ENCODE data around the gene RAB34.
"Not testable (repeated sequence)": the region's sequence is repeated elsewhere in the genome, so short reads cannot be mapped to it uniquely, and the experiment has no call there.

RAB34 gene

DNA sequence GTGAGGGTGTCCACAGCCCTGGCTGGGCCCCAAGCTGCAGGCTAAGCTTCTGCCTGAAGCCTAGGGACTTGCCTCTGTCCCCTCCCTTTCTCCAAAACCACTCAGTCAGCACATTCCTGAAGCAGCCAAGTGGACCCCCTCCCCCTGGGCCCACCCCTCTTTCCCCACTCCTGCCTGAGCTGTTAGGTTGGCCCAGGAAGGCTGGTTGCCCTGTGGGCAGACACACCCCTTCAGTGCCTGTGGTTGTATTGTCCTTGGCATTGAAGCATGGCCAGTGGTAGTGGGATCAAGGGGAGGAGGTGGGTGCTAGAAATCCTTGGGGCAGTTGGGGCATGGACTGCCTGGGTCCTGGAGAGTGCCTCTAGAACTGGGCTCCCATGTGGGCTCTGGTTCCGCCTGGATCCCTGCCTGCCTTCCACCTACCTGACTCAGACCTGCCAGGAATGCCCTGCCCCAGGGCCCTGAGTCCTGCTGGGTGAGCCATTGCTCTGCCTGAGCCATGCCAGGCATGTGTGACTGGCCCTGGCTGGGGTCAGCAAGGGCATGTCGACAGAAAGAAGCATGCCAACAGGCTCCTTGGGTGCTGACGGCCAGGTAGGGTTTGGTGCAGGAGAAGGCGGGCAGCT lies 28.2 kb upstream of the RAB34 start:
- DNase-seq, result no peak

GRCh38 chr17:28744972-28745785 lies 27.5 kb upstream of the RAB34 start:
- DNase-seq, result peak; percentile 59

- DNase-seq, result no peak
Measured at GRCh38 chr17:28744104-28744971, 26.7 kb upstream of the RAB34 start.

DNA sequence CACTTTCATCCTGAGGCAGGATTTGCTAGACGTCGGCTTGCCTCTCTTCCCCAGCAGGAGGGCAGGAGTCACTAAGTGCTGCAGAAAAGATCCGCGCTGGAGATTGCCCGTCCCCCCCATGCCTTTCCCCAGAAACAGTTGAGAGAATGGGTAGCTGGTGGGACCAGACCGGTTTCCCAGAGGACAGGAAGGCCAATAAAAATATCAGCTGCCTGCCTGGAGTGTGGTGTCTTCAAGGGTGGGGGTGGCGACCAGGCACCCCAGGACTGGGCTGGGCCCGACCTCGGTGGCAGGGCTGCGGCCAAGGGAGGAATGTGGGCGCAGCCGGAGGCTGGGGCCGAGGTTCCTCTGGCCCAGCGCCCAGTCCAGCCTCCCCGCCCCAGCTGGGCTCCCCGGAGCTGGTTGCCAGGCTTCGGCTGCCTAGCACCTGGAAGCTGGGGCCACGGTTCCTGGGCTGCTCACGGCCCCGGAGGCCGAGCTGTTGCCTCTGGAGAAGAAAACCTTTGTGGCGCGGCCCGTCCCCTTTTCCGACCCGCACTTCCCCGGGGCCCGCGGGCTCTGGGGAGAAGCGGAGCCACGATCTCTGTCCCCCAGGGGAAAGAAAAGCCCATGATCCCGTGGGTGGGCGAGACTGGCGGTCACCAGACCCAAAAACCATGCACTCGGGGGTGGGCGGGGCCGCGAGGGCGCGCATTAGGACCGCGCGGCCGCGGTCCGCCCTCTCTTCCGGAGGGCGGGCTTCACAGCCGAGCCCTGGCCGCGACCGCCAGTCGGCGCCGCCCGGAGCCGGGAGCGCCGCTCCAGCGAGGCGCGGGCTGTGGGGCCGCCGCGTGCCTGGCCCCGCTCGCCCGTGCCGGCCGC lies 25.8 kb upstream of the RAB34 start, which contains the start of gene TRAF4:
TSS of gene TRAF4 (plus strand) at position 769 of the 861 bp plus-strand sequence. CDS start 102 bp downstream, outside the sequence.
- peak; percentile 64 for DNase-seq

GRCh38 chr17:28741358-28742349 lies 24.0 kb upstream of the RAB34 start:
- DNase-seq, result no peak

DNA sequence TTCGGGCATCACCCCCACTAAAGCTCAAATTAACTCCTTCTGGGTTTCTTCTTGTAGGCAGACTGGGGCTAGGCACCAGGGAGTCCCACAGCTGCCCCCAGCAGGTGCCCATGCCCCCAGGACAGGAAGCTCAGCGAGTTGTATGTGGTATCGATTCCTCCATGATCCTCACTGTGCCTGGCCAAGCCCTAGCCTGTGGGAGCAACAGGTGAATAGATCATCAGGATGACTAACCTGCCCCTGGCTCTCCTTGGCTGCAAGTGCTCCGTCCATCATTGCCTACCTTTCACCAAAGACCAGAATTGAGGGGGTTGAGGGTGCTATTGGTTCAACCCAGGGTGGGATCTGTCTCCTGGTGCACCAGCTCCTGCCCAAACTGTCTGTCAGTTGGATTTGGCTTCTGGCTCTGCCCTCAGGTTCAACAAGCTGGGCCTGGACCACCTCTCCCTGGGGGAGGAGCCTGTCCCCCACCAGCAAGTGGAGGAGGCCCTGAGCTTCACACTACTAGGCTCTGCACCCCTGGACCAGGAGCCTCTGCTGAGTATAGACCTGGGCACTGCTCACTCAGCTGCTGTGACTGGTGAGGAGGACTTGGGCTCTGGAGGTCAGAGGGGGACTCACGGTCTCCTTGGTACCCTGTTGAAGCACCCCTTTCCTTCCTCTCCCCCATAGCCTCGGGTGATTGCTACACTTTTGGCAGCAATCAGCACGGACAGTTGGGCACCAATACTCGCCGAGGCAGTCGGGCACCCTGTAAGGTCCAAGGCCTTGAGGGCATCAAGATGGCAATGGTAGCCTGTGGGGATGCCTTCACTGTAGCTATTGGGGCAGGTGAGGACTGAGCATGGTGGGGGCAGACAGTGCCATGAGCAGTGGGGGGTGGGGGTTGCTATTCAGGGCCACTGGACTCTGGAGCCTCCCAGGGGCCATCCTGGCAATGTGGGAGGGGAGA lies 23.0 kb upstream of the RAB34 start:
- no peak for DNase-seq

DNA sequence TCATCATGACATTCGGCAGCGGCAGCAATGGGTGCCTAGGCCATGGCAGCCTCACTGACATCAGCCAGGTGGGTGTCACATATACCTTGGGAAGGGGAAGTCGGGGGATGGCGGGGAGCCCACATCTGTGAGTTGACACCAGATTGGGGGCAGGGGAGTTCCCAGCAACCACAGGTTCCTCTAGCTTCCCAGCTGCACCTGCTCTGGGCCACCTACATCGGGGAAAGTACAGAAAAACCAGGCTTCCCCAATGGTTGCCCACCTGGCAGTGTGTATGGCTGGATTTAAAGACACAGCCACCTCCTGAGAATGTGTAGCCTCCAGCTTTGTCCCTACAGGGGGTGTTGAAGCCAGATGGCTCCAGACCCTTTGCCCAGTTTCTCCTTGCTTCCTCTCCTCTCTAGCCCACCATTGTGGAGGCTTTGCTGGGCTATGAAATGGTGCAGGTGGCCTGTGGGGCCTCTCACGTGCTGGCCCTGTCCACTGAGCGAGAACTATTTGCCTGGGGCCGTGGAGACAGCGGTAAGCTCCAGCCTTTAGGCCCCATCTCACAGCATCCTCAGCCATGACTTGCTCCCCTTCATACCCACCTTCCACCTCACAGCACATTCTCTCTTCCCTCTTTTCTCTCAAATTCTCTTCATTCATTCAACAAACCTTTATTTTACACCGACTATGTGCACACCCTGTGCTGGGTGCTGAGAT lies 21.2 kb upstream of the RAB34 start:
- no peak for DNase-seq

DNA sequence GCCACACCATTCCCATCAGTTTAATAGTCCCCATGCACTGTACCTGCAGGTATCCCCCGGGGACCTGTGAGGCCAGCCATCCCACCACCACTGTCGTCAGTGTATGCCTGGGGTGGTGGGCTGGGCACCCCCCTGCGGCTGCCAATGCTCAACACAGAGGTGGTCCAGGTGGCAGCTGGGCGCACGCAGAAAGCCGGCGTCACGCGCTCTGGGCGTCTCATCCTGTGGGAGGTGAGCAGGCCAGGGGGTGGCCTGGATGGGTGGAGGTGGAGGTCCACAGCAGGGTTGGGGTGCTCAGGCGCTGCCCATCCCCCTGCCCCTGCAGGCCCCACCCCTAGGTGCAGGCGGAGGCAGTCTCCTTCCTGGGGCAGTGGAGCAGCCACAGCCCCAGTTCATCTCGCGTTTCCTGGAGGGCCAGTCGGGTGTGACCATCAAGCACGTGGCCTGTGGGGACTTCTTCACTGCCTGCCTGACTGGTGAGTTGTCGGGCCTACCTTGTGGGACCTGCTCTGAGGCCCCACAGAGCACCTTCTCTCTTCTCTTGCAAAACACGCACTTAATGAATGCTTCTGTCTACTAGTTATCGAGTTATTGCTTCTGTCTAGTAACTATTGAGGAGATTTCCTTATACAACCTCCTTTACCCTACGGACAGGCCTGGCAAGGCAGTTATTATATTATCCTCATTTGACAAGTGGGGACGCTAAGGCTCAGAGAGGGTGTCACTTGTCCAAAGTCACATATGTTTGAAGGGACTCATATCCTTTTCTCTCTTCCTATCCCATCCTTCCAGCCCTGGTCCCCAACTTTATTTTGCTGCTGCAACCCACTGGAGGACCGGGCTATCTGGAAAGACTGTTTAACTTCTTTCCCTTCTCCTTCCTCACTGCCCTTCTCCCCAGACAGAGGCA lies 20.4 kb upstream of the RAB34 start:
- DNase-seq, result no peak

GRCh38 chr17:28737316-28737715 lies 19.6 kb upstream of the RAB34 start:
- DNase-seq, result no peak

DNA sequence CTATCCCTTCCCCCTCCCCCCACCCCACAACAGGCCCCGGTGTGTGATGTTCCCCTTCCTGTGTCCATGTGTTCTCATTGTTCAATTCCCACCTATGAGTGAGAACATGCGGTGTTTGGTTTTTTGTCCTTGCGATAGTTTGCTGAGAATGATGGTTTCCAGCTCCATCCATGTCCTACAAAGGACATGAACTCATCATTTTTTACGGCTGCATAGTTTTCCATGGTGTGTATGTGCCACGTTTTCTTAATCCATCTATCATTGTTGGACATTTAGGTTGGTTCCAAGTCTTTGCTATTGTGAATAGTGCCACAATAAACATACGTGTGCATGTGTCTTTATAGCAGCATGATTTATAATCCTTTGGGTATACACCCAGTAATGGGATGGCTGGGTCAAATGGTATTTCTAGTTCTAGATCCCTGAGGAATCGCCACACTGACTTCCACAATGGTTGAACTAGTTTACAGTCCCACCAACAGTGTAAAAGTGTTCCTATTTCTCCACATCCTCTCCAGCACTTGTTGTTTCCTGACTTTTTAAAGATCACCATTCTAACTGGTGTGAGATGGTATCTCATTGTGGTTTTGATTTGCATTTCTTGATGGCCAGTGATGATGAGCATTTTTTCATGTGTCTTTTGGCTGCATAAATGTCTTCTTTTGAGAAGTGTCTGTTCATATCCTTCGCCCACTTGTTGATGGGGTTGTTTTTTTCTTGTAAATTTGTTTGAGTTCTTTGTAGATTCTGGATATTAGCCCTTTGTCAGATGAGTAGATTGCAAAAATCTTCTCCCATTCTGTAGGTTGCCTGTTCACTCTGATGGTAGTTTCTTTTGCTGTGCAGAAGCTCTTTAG lies 18.5 kb upstream of the RAB34 start:
- DNase-seq, result not testable (repeated sequence)

DNA sequence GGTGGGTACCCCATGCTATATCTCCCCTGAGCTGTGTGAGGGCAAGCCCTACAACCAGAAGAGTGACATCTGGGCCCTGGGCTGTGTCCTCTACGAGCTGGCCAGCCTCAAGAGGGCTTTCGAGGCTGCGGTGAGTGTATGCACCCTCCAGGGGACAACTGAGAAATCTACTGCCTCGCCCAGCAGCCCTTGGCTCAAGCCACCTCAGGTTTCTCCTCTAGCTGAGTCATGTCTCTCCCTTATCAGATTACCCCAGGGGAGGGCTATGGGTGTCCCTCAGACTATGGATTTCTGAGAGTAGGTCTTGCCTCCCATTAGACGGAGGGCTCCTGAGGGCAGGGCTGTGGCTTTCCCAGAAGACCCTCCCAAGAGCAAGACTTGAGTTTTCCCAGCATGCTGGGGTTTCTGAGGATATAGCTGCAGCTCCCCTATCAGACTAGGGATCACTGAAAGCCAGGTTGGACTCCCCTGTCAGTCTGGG lies 17.6 kb upstream of the RAB34 start:
- DNase-seq, result no peak

DNA sequence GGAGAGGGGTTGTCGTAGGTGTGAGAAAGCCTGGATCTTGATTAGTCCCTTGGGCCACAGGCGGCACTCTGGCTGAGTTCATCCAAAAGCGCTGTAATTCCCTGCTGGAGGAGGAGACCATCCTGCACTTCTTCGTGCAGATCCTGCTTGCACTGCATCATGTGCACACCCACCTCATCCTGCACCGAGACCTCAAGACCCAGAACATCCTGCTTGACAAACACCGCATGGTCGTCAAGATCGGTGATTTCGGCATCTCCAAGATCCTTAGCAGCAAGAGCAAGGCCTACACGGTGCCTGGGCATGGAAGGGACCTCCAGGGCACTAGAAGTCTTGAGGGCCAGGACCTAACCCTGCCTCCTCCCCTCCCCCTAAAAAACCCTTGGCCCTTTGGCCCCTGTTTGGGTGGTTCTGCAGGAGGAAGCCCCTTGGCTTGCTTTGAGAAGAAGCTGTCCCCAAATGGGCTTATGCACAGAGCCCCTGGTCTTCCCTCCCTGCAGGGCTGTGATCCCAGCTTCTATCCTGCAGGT lies 17.1 kb upstream of the RAB34 start:
- DNase-seq, result no peak

GRCh38 chr17:28733346-28733745 lies 15.7 kb upstream of the RAB34 start:
- no peak for DNase-seq

GRCh38 chr17:28729950-28730330 lies 12.3 kb upstream of the RAB34 start:
- no peak for DNase-seq

GRCh38 chr17:28728364-28729200 lies 10.9 kb upstream of the RAB34 start, which contains the start of gene NEK8:
NEK8 (plus strand) TSS chr17:28728788; CDS start chr17:28728814, 26 bp downstream.
- peak; percentile 86 for DNase-seq
